Nephron progenitor cell (in vitro differentiated cells): Measurements from ENCODE around the gene TBC1D24.
"Not testable (repeated sequence)": the region's sequence is repeated elsewhere in the genome, so short reads cannot be mapped to it uniquely, and the experiment has no call there.

Experiments
- DNase-seq: peaks from one replicate; pipeline ENCODE4 v3.0.0; 2021
- H3K27ac Mint-ChIP-seq: 2 replicates; pipeline ENCODE4 v1.8.0; 2021; ENCODE audit warnings: mild to moderate bottlenecking, moderate library complexity, mixed read lengths
- H3K27me3 Mint-ChIP-seq: 2 replicates; pipeline ENCODE4 v1.8.0; 2021; ENCODE audit warnings: mild to moderate bottlenecking, low read depth, mixed read lengths; ENCODE audit not compliant: poor library complexity
- H3K36me3 Mint-ChIP-seq: 2 replicates; pipeline ENCODE4 v1.8.0; 2021; ENCODE audit warnings: low read depth, mixed read lengths
- H3K4me1 Mint-ChIP-seq: 2 replicates; pipeline ENCODE4 v1.8.0; 2021; ENCODE audit warnings: mixed read lengths
- H3K4me3 Mint-ChIP-seq: 2 replicates; pipeline ENCODE4 v1.8.0; 2021; ENCODE audit warnings: mild to moderate bottlenecking, moderate library complexity, mixed read lengths
- H3K9me3 Mint-ChIP-seq: 2 replicates; pipeline ENCODE4 v1.8.0; 2021; ENCODE audit warnings: mild to moderate bottlenecking, moderate library complexity, mixed read lengths
- CTCF ChIP-seq: fragments of 200-600 bp; sonication (generic); IDR thresholded peaks from 2 replicates; pipeline ENCODE4 v1.5.0; 2021; ENCODE audit warnings: antibody characterized with exemption

The TBC1D24 gene

DNA sequence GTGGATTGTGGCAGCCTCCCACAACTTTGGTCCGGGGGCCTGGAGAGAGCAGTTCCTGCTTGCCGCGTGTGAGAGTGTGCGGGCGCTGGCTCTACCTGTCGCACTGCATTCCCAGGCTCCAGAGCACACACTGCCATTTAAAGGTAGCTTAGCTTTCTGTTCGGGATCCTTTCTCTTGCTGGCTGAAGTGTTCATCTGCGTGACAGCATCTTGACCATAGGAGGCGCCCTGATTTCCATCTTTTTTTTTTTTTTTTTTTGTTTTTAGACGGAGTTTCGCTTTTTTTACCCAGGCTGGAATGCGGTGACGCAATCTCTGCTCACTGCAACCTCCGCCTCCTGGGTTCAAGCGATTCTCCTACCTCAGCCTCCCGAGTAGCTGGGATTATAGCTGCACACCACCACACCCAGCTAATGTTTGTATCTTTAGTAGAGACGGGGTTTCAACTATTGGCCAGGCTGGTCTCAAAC is 76.5 kb downstream of the TBC1D24 start:
- not testable (repeated sequence) for H3K4me1 Mint-ChIP-seq, H3K4me3 Mint-ChIP-seq, H3K9me3 Mint-ChIP-seq, H3K27me3 Mint-ChIP-seq, DNase-seq, H3K27ac Mint-ChIP-seq, H3K36me3 Mint-ChIP-seq
- TF ChIP-seq CTCF, result peak; percentile 16

DNA sequence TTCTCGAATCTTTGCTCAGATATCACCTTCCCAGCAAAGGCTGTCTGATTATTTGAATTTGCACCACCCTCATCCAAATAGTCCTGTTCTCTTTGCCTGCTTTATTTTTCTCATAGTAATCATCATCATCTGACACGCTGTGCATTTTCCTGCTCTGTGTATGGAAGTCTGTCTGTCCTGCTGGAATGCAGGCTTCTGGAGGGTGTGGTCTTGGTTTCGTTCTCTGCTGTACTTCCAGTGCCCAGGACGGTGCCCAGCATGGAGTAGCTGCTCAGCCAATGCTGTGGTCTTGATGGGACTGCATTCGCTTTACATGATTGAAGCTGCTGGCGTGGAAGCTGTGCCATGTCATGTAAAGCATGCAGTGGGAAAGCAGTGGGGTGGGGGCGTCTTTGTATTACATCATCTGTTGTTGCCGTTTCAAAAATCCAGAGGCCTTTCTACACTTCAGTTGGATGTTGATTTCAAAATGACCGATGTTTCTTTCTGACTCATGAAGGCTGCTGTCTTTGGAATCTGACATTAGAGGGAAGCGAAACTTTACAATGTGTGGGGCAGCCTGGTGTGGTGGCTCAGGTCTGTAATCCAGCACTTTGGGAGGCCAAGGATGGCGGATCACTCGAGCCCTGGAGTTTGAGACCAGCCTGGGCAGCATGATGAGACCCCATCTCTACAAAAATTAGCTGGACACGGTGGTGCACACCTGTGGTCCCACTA is 79.9 kb downstream of the TBC1D24 start:
- not testable (repeated sequence) for H3K27ac Mint-ChIP-seq, H3K9me3 Mint-ChIP-seq, H3K4me1 Mint-ChIP-seq, DNase-seq, H3K27me3 Mint-ChIP-seq, H3K4me3 Mint-ChIP-seq, H3K36me3 Mint-ChIP-seq
